GM19468 (cell line): Measurements from ENCODE around the gene KRTAP20-3.

ENCODE experiments used
- ATAC-seq: cut with Tn5 transposase; IDR thresholded peaks from one replicate; pipeline ENCODE4 v1.9.1; 2021; ENCODE audit warnings: mild to moderate bottlenecking, moderate library complexity, moderate number of reproducible peaks; ENCODE audit not compliant: unreplicated experiment; ENCODE audit errors: extremely low read depth

Gene KRTAP20-3

DNA sequence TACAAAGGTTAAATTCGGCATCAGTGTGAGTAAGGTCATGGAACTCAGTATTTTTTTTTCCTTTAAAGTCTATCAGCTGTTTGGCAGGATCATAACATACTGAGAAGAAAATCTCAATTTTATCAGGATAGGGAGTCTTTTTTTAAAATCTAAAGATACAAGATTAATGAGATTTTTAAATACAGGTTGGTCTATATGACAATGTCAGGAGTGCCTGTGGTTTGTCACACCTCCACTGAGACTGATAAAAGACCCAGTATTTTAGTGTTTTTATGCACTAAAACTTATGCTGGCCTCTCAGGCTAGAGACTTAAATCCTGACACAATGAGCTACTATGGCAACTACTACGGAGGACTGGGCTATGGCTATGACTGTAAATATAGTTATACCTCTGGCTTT is at the start of gene KRTAP20-3:
KRTAP20-3 (plus strand) TSS at position 301 of the 400 bp plus-strand sequence.
- ATAC-seq = no peak

DNA sequence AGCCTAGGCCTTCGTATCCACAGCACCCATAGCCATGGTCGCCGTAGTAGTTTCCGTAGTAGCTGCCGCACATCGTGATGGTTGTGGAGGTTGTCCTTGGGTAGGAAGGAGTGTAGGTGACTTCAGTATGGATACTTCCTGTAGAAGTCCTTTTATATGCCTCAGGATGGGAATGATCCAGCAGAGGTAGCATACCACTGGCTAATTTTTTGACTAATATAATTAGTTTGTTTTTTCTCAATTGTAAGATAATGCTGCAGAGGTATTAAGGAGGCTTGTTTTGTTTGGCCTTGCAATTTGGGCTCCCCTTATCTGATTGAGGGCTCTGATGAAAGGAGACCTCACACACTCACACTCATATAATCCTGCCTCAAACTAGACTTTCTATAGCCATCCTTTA is 43.9 kb upstream of the KRTAP20-3 start, which contains the start of gene KRTAP6-2:
KRTAP6-2 (minus strand) TSS at position 101 of the 400 bp plus-strand sequence; CDS start at position 73, 28 bp downstream.
- no peak for ATAC-seq

- no peak for ATAC-seq
Observed at GRCh38 chr21:30600787-30601186, 41.9 kb upstream of the KRTAP20-3 start, which contains the start of gene KRTAP22-1. KRTAP22-1 (plus strand) TSS chr21:30601087.

DNA sequence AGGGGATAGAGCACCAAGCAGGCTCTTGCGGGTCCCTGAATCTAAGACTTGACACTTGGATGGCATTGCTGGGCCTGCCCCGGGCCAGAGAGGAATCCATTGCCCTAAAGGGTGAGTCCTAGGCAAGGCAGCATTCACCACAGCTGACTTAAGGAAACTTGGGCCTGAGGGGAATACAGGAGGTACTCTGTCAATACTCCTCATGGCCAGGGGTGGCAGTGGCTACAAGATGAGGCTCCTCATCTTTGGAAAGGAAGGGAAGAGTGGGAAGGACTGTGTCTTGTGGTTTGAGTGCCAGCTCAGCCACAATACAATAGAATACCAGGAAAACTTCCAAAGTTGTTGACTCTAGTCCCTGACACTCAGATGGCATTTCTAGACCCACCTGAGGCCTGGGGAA is 36.7 kb upstream of the KRTAP20-3 start:
- ATAC-seq = no peak

DNA sequence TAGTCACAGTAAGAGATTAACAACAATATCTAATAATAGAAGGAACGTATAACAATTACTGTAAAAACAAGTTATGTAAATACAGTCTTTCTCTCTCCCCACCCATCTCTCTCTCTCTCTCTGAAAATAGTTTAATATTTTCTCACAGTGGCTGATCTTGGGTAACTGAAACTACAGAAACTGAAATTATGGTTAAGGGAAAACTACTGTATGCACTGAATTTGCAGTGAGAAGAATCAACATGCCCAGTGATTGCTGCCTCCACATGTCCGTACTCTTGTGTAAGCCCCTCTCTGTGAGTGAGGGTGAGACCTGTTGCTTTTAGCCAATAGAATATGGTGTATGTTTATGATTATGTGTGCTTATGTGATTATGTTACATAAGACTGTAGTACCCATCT is 30.5 kb upstream of the KRTAP20-3 start:
- no peak for ATAC-seq

- ATAC-seq = no peak
Observed at GRCh38 chr21:30613836-30614235, 28.8 kb upstream of the KRTAP20-3 start, which contains the start of gene KRTAP6-1. KRTAP6-1 (minus strand) TSS chr21:30613930; CDS start chr21:30613904, 26 bp downstream.

DNA sequence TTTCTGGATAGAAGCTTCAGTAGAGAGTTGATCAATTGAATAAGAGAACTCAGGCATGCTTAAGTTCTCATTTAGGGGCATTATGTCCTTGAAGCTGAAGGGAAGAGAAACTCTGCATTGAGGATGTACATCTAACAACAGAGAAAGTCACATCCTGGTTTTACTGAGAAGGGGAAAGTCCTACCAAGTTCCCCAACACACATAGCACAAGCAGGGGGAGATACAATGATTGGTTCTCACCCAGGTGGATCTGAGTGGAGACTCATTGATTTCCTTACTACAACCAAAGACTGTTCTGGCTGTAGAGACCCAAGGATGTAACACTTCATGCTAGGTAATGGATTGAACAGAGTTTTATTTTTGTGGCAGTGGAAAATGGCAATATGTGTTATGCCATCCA is 27.5 kb upstream of the KRTAP20-3 start:
- no peak for ATAC-seq

DNA sequence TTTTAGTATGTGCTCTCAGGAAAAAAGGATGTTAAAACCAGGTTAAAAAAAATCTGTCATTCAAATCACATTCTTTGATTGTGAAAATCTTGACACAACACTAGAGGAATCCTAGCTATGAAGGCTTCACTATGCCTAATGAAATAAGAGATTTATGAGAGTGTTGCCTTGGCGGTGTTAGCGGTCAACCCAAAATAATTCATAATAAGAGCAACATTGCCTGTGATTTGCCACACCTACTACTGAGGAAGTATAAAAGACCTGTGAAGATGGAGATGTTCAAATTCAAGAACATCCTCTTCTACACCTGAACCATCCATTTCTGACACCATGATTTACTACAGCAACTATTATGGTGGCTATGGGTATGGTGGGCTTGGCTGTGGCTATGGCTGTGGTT is 26.5 kb upstream of the KRTAP20-3 start, which contains the start of gene KRTAP20-1:
KRTAP20-1 (plus strand) TSS at position 301 of the 400 bp plus-strand sequence; CDS start at position 331, 30 bp downstream.
- ATAC-seq = no peak

DNA sequence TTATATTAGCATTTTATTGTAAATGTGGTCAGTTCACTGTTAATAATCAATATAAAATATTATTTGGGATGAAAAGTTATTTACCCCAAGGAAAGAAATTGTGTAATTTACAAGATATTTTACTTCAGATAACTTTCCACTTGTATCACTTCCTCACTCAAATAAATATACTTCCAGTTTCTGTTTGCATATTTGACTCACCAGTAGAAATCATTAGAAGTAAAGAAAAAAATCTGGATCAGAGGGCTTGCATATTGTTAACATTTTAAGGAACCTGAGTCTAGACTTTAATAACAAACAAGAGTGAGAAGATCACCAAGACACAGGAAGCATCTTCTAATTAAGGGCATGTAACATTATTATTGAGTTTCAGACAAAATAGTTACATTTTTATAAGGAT is 22.6 kb upstream of the KRTAP20-3 start:
- no peak for ATAC-seq

DNA sequence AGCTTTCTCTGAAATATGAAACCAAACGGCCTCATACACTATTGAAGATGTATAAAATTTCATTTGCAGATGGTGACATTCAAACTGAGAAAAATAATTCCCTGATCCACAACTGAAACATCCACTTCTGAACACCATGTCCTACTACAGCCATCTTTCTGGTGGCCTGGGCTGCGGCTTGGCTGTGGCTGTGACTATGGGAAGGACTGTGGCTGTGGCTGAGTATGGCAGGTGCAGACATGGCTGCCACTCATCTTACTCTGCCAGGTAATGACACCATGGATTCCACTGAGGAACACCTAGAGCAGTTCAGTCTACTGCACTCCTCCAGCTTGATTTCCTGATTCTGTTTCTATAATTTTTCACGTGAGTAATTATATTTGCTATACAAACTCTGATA is 22.1 kb upstream of the KRTAP20-3 start, which contains the start of gene KRTAP20-4:
KRTAP20-4 (plus strand) TSS at position 106 of the 400 bp plus-strand sequence.
- no peak for ATAC-seq

GRCh38 chr21:30623362-30623761 is 19.3 kb upstream of the KRTAP20-3 start:
- ATAC-seq = no peak

DNA sequence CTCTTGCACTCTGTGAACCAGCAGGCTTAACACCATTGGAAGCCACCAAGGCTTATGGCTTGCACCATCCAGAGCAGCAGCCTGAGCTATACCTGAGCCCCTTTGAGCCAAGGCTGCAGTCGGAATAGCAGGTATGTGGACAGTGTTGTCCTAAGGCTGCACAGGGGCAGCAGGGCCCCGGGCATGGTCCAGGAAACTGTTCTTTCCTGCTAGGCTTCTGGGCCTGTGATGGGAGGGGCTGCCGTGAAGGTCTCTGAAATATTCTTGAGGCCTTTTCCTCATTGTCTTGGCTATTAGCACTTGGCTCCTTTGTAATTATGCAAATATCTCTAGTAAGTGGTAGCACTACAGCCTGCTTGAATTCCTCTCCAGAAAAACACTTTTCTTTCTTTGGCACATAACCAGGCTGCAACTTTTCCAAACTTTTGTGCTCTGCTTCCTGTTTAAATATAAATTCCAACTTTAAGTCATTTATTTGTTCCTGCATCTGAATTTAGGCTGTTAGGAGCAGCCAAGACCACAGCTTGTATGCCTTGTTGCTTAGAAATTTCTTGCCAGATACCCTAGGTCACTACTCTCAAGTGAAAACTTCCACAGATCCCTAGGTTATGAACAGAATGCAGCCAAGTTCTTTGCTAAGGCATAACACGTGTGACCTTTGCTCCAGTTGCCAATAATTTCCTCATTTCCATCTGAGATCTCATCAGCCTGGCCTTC is 17.1 kb upstream of the KRTAP20-3 start:
- no peak for ATAC-seq

- ATAC-seq = no peak
Observed at GRCh38 chr21:30628109-30628508, 14.6 kb upstream of the KRTAP20-3 start.

DNA sequence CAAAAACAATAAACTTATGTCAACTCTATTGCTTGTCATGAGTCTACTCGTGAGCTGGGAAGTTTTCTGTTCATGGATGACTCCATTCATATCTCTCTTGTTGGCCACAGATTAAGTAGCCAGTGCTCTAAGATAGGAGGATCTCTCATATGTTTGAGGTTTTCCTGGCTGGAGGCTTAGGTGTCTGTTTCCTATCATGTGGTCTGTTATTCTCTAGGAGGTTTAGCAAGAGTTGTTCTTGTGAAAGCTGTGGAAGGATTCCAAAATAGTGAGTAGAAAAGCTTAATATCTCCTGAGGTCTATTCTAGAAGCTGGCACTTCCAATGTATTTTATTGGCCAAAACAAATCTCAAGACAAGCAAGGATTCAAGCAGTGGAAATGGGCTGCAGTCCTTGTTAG is 13.5 kb upstream of the KRTAP20-3 start:
- ATAC-seq = no peak

DNA sequence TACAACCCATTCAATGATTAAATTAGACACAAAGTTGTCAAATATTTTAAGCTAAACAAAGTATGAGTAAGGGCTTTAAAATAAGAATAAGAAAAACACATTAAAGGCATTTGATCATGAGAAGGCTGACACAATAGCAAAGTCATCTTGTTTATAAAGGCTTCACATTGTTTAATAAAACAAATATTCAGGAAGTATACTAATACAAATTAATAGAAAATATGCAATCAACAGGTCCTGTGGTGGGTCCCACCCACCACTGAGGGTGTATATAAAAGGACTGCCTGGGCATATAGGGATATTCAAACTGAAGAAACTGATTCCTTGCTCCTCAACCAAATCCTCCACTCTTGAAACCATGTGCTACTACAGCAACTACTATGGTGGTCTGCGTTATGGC is 7.8 kb upstream of the KRTAP20-3 start, which contains the start of gene KRTAP20-2:
KRTAP20-2 (plus strand) TSS at position 301 of the 400 bp plus-strand sequence; CDS start at position 359, 58 bp downstream.
- no peak for ATAC-seq

DNA sequence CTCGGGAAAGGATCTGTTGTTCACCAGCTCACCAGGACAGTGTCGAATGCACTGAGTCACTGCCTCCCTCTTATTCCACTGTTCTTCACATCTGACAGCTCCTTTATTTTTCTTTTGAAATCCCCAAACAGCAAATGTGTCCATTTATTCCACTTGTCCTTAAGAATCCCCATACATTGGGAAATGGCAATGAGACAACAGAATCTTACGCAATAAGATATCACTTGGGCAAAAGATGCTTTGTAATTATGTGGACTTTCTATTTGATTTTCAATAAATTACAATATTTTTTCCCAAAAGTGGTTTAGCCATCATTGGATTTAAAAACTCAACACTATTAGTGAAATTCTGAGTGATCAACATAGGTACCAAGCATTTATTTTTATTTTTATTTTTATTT is 4.0 kb upstream of the KRTAP20-3 start:
- ATAC-seq = no peak

DNA sequence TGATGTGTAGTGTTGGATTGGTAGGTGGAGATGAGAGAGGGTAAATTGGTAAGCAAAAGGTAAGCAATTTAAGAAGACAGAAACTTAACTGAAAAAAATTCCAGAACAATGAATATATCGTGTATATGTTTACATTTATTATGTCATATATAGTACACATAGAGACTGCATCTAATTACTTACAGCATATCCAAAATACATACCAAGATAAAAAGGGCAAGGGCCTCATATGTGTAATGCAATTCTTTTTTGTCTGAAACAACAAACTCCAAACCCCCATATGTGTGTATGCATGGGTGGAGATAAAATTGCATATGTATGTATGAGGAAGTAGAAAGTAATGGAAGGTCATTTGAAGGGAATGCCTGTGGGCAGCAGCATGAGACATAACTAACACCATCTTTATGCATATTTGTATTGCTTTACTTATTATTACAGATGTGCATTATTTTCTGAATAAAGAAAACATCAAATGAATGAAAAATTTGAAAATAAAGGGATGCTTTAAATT is 4.3 kb downstream of the KRTAP20-3 start:
- no peak for ATAC-seq

- ATAC-seq = no peak
Observed at GRCh38 chr21:30652891-30653290, 10.2 kb downstream of the KRTAP20-3 start.

GRCh38 chr21:30668776-30669175 is 26.1 kb downstream of the KRTAP20-3 start:
- no peak for ATAC-seq

GRCh38 chr21:30672985-30673650 is 30.5 kb downstream of the KRTAP20-3 start:
- no peak for ATAC-seq

DNA sequence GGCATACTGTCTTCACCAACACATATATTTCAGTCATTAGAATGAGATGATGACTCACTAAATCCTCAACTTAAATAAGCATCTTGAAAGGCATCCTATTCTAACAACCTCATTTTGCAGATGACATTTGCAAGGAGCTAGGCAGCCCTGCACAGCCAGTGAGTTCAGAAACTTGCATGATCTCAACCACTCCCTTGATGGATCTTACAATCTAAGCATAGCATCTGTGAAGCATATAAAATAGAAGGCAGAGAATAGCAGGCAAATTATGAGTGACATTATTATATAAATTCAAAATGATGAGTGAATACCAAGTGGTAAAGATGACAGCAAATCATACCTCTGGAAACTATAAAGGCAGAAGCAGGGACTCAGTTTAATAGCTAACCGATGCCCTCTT is 31.6 kb downstream of the KRTAP20-3 start:
- ATAC-seq = no peak
